22Rv1 (cell line): Measurements from ENCODE around the gene TTLL1.

Source experiments
- CTCF ChIP-seq: fragments of 450-650 bp; IDR thresholded peaks from 2 replicates; pipeline ENCODE4 v1.5.1; 2017; ENCODE audit warnings: mild to moderate bottlenecking
- ZFX ChIP-seq: fragments of 450-650 bp; IDR thresholded peaks from 2 replicates; pipeline ENCODE4 v1.6.1; 2017; ENCODE audit warnings: antibody characterized with exemption, borderline replicate concordance

GRCh38 chr22:43129426-43130425, 40.5 kb upstream of the TTLL1 start:
- no peak for TF ChIP-seq CTCF
- TF ChIP-seq ZFX = no peak
